HepG2 (cell line): ENCODE measurements around the gene PNPLA3. TPM values are rescaled to one million over a fixed set of nuclear protein-coding genes. Genes with fewer than 3 reads are reported as not detected.

Source experiments
- ATF4 ChIP-seq, 2 experiments: fragments of 450-650 bp in 1 of 2; sonication (generic) in 1 of 2; formaldehyde crosslinking; IDR thresholded peaks; 2 replicates each; pipeline versions ENCODE4 v1.5.0 to v1.8.0; 2020 to 2022; ENCODE audit warnings: mild to moderate bottlenecking in 1 of 2, missing genetic modification reagents in 1 of 2
- BRD4 ChIP-seq: sonication (generic); formaldehyde crosslinking; IDR thresholded peaks from 2 replicates; pipeline ENCODE4 v1.4.0; 2020; ENCODE audit warnings: missing genetic modification reagents
- DBP ChIP-seq: sonication (generic); formaldehyde crosslinking; IDR thresholded peaks from 2 replicates; pipeline ENCODE4 v1.4.0; 2020; ENCODE audit warnings: missing genetic modification reagents; ENCODE audit errors: not compliant biosample characterization
- FOXJ3 ChIP-seq: sonication (generic); formaldehyde crosslinking; IDR thresholded peaks from 2 replicates; pipeline ENCODE4 v1.4.0; 2020; ENCODE audit warnings: missing genetic modification reagents, mild to moderate bottlenecking, borderline replicate concordance
- HDAC1 ChIP-seq: sonication (generic); formaldehyde crosslinking; IDR thresholded peaks from 2 replicates; pipeline ENCODE4 v1.5.1; 2020; ENCODE audit warnings: mild to moderate bottlenecking, missing genetic modification reagents
- HNF1A ChIP-seq, 2 experiments: sonication (generic) in 1 of 2; formaldehyde crosslinking in 1 of 2; IDR thresholded peaks; 2 replicates each; pipeline versions ENCODE4 v1.4.0 to v1.6.1; 2016 to 2020; ENCODE audit warnings: borderline replicate concordance in 1 of 2, low read depth in 1 of 2, mild to moderate bottlenecking in 1 of 2, missing genetic modification reagents in 1 of 2
- ISL2 ChIP-seq: sonication (generic); formaldehyde crosslinking; IDR thresholded peaks from 2 replicates; pipeline ENCODE4 v1.5.0; 2020; ENCODE audit warnings: missing genetic modification reagents
- TARDBP ChIP-seq: sonication (generic); formaldehyde crosslinking; IDR thresholded peaks from 2 replicates; pipeline ENCODE4 v1.8.0; 2022; ENCODE audit warnings: mild to moderate bottlenecking, missing genetic modification reagents
- THRA ChIP-seq: sonication (generic); formaldehyde crosslinking; IDR thresholded peaks from 2 replicates; pipeline ENCODE4 v1.4.0; 2020; ENCODE audit warnings: missing genetic modification reagents, borderline replicate concordance
- YY1 ChIP-seq: IDR thresholded peaks from 2 replicates; pipeline ENCODE4 v1.6.1; 2011; ENCODE audit warnings: low read length, low read depth, moderate library complexity, mild to moderate bottlenecking; ENCODE audit not compliant: insufficient read depth, insufficient replicate concordance
- ZNF451 ChIP-seq: sonication (generic); formaldehyde crosslinking; IDR thresholded peaks from 2 replicates; pipeline ENCODE4 v1.5.0; 2020; ENCODE audit warnings: mild to moderate bottlenecking, missing genetic modification reagents
- ZNF574 ChIP-seq: sonication (generic); formaldehyde crosslinking; IDR thresholded peaks from 2 replicates; pipeline ENCODE4 v1.4.0; 2020; ENCODE audit warnings: missing genetic modification reagents
- ZNF7 ChIP-seq: IDR thresholded peaks from 2 replicates; pipeline ENCODE4 v1.6.1; 2016; ENCODE audit warnings: missing biosample characterization, missing genetic modification reagents
- ZNF781 ChIP-seq: sonication (generic); formaldehyde crosslinking; IDR thresholded peaks from 2 replicates; pipeline ENCODE4 v1.5.1; 2020; ENCODE audit warnings: borderline replicate concordance, mild to moderate bottlenecking, missing genetic modification reagents; ENCODE audit errors: not compliant biosample characterization
- polyA plus RNA-seq, 8 experiments: library from polyadenylated mRNA; depleted of rRNA in 3 of 8; stranded (reverse) in 7 of 8; unstranded in 1 of 8; fragments of >200 nt; fragmentation: Illumina TruSeq in 4 of 8; extraction: Trizol in 4 of 8; gene quantifications; 2 replicates each; pipeline versions ENCODE4 v1.2.1 to v1.2.3, GENCODE V29; 2011 to 2016; ENCODE audit warnings: low read depth in 4 of 8, missing spikeins in 1 of 8, mixed read lengths in 1 of 8; ENCODE audit not compliant: insufficient read depth in 1 of 8
- total RNA-seq, 5 experiments: library from RNA; depleted of rRNA; stranded (reverse); fragments of >200 nt; fragmentation: Illumina TruSeq; extraction: Trizol; gene quantifications; 2 replicates each; pipeline ENCODE4 v1.2.3, GENCODE V29; 2016; ENCODE audit warnings: low read depth in 1 of 5

Gene PNPLA3
- total and polyA plus RNA-seq, 2 of the 13 experiments (the other 11 are each of a cell fraction or from before 2014, with no cell fraction given): 16.9 to 19.8 TPM

GRCh38 chr22:43925433-43926348 lies 2.1 kb downstream of the PNPLA3 start (continued):
- no peak for TF ChIP-seq HNF1A (IDR thresholded peaks at IDR 0.05; ENCODE audit: low read depth)
- peak; percentile 66; the same call in 1 of the 2 replicates for TF ChIP-seq HNF1A (CRISPR knock-in tag; IDR thresholded peaks at IDR 0.05; ENCODE audit: borderline replicate concordance)
- TF ChIP-seq ZNF7 (CRISPR knock-in tag): peak; percentile 8; the same call in 1 of the 2 replicates
- TF ChIP-seq ISL2 (CRISPR knock-in tag): peak; percentile 48; the same call in 1 of the 2 replicates
- TF ChIP-seq YY1: peak; percentile 57
- TF ChIP-seq ATF4 (CRISPR knock-in tag; IDR thresholded peaks at IDR 0.05): peak in 1 of 2 experiments; percentile 39; a peak in 1 of 4 replicates
- TF ChIP-seq BRD4 (CRISPR knock-in tag): 0 out of 2 replicates have a peak, but pooled peaks have one; percentile 38
- TF ChIP-seq ZNF574 (CRISPR knock-in tag): peak; percentile 78
- peak; percentile 82 for TF ChIP-seq HDAC1
- peak; percentile 83; the same call in 1 of the 2 replicates for TF ChIP-seq THRA (CRISPR knock-in tag)
- TF ChIP-seq FOXJ3 (CRISPR knock-in tag): peak; percentile 78; the same call in 1 of the 2 replicates
- no peak for TF ChIP-seq DBP
- TF ChIP-seq TARDBP: peak; percentile 34; the same call in 1 of the 2 replicates
- TF ChIP-seq ZNF451 (CRISPR knock-in tag): no peak
- peak; percentile 46 for TF ChIP-seq ZNF781 (CRISPR knock-in tag)
